Astrocyte (in vitro differentiated cells and primary cell): ENCODE data around the gene NTN1. TPM values are rescaled to one million over a fixed set of nuclear protein-coding genes. Genes with fewer than 3 reads are reported as not detected.

Source experiments
- DNase-seq: peaks from one replicate; pipeline ENCODE4 v3.0.0-alpha.2; 2010; ENCODE audit warnings: low read depth
- FAIRE-seq: peaks from 2 replicates; lab custom pipeline; 2011; peaks lifted over from hg19 to GRCh38; lab: Jason Lieb, UNC
- H2AFZ ChIP-seq: 2 replicates; pipeline ENCODE4 v1.6.0; 2012; ENCODE audit warnings: low read depth, low read length, inconsistent platforms
- H3K27ac ChIP-seq: 2 replicates; pipeline ENCODE4 v1.5.1; 2011; ENCODE audit warnings: low read depth, low read length, inconsistent platforms
- H3K27me3 ChIP-seq: 2 replicates; pipeline ENCODE4 v1.6.0; 2011; ENCODE audit warnings: low read length, inconsistent platforms; ENCODE audit not compliant: insufficient read depth
- H3K36me3 ChIP-seq: 2 replicates; pipeline ENCODE4 v1.5.1; 2011; ENCODE audit warnings: low read length, inconsistent platforms; ENCODE audit not compliant: insufficient read depth
- H3K4me1 ChIP-seq: 2 replicates; pipeline ENCODE4 v1.5.1; 2011; ENCODE audit warnings: low read length, inconsistent platforms; ENCODE audit not compliant: insufficient read depth
- H3K4me2 ChIP-seq: 2 replicates; pipeline ENCODE4 v1.6.0; 2012; ENCODE audit warnings: low read length, inconsistent platforms
- H3K4me3 ChIP-seq: 2 replicates; pipeline ENCODE4 v1.5.1; 2011; ENCODE audit warnings: low read depth, mild to moderate bottlenecking, low read length, inconsistent platforms; ENCODE audit not compliant: insufficient read depth
- H3K79me2 ChIP-seq: 2 replicates; pipeline ENCODE4 v1.6.0; 2012; ENCODE audit warnings: mild to moderate bottlenecking, low read length, inconsistent platforms; ENCODE audit not compliant: insufficient read depth
- H3K9ac ChIP-seq: 2 replicates; pipeline ENCODE4 v1.6.0; 2012; ENCODE audit warnings: mild to moderate bottlenecking, low read length, inconsistent platforms
- H3K9me3 ChIP-seq: 2 replicates; pipeline ENCODE4 v1.5.1; 2012; ENCODE audit warnings: low read depth, mild to moderate bottlenecking, low read length, inconsistent platforms; ENCODE audit not compliant: insufficient read depth
- H4K20me1 ChIP-seq: 2 replicates; pipeline ENCODE4 v1.6.0; 2012; ENCODE audit warnings: low read length, inconsistent platforms; ENCODE audit not compliant: insufficient read depth
- H3K27ac Mint-ChIP-seq: one replicate; pipeline ENCODE4 v1.8.0; 2021; ENCODE audit warnings: mild to moderate bottlenecking, mixed read lengths; ENCODE audit not compliant: unreplicated experiment
- H3K27me3 Mint-ChIP-seq: one replicate; pipeline ENCODE4 v1.8.0; 2021; ENCODE audit warnings: low read depth, mixed read lengths; ENCODE audit not compliant: unreplicated experiment
- H3K36me3 Mint-ChIP-seq: one replicate; pipeline ENCODE4 v1.8.0; 2021; ENCODE audit warnings: low read depth, mixed read lengths; ENCODE audit not compliant: unreplicated experiment
- H3K4me1 Mint-ChIP-seq: one replicate; pipeline ENCODE4 v1.8.0; 2021; ENCODE audit warnings: low read depth, mixed read lengths; ENCODE audit not compliant: unreplicated experiment
- H3K4me3 Mint-ChIP-seq: one replicate; pipeline ENCODE4 v1.8.0; 2021; ENCODE audit warnings: mild to moderate bottlenecking, moderate library complexity, mixed read lengths; ENCODE audit not compliant: unreplicated experiment
- H3K9me3 Mint-ChIP-seq: one replicate; pipeline ENCODE4 v1.8.0; 2021; ENCODE audit warnings: mild to moderate bottlenecking, mixed read lengths; ENCODE audit not compliant: unreplicated experiment
- CTCF ChIP-seq: IDR thresholded peaks from 2 replicates; pipeline ENCODE4 v1.5.1; 2011; ENCODE audit warnings: low read depth, mild to moderate bottlenecking, inconsistent platforms, low read length, moderate library complexity; ENCODE audit not compliant: insufficient read depth
- EZH2 ChIP-seq: IDR thresholded peaks from 2 replicates; pipeline ENCODE4 v1.6.1; 2012; ENCODE audit warnings: mild to moderate bottlenecking, low read length, inconsistent platforms; ENCODE audit not compliant: insufficient read depth
- total RNA-seq: library from RNA; stranded (reverse); gene quantifications from 2 replicates; pipeline ENCODE4 v1.2.1, GENCODE V29; 2021

The NTN1 gene
- total RNA-seq, 1 donor from 2014 or later = 9.8 TPM

GRCh38 chr17:9121186-9121820 is 100.0 kb downstream of the NTN1 start:
- Histone ChIP-seq H3K4me2 (no peak overlapping the region), H3K9me3 (no peaks in the 10 kb centered on the region), H3K4me3 (no peak overlapping the region), H3K27ac (no peak overlapping the region), H3K36me3 (no peaks in the 10 kb centered on the region), H3K79me2 (no peaks in the 10 kb centered on the region), H3K27me3 (no peaks in the 10 kb centered on the region), H3K4me1 (no peaks in the 10 kb centered on the region), H2AFZ (no peak overlapping the region), H3K9ac (no peak overlapping the region), H4K20me1 (no peaks in the 10 kb centered on the region)
- no peak overlapping the region for H3K27ac Mint-ChIP-seq
- H3K4me3 Mint-ChIP-seq = no peak overlapping the region
- FAIRE-seq = no peak
- H3K9me3 Mint-ChIP-seq = peaks cover 4% of the 10 kb centered on the region
- peaks cover 14% of the 10 kb centered on the region for H3K27me3 Mint-ChIP-seq
- TF ChIP-seq EZH2 = no peak
- no peak for TF ChIP-seq CTCF
- DNase-seq = no peak
- no peaks in the 10 kb centered on the region for H3K36me3 Mint-ChIP-seq
- peaks cover 8% of the 10 kb centered on the region for H3K4me1 Mint-ChIP-seq

- Mint-ChIP-seq H3K36me3 (peaks cover 4% of the 10 kb centered on the region), H3K9me3 (peaks cover 9% of the 10 kb centered on the region), H3K4me1 (peaks cover 8% of the 10 kb centered on the region), H3K27ac (no peak overlapping the region), H3K4me3 (no peak overlapping the region), H3K27me3 (peaks cover 26% of the 10 kb centered on the region)
- H4K20me1 ChIP-seq = no peaks in the 10 kb centered on the region
- no peak overlapping the region for H3K4me3 ChIP-seq
- DNase-seq (no peak), FAIRE-seq (no peak)
- H2AFZ ChIP-seq = peak overlapping the region; percentile 29
- no peak overlapping the region for H3K4me2 ChIP-seq
- no peak overlapping the region for H3K9ac ChIP-seq
- H3K9me3 ChIP-seq = no peaks in the 10 kb centered on the region
- H3K27ac ChIP-seq = no peak overlapping the region
- no peaks in the 10 kb centered on the region for H3K27me3 ChIP-seq
- no peak for TF ChIP-seq EZH2
- no peaks in the 10 kb centered on the region for H3K79me2 ChIP-seq
- no peaks in the 10 kb centered on the region for H3K4me1 ChIP-seq
- H3K36me3 ChIP-seq = no peaks in the 10 kb centered on the region
Measured at GRCh38 chr17:9123594-9124553, 102.6 kb downstream of the NTN1 start.

- no peak overlapping the region for H3K27ac ChIP-seq
- H3K4me3 Mint-ChIP-seq = no peak overlapping the region
- peaks cover 29% of the 10 kb centered on the region for H3K27me3 Mint-ChIP-seq
- H3K79me2 ChIP-seq = no peaks in the 10 kb centered on the region
- no peaks in the 10 kb centered on the region for H3K27me3 ChIP-seq
- no peaks in the 10 kb centered on the region for H3K36me3 ChIP-seq
- H3K36me3 Mint-ChIP-seq = peaks cover 4% of the 10 kb centered on the region
- H3K9me3 ChIP-seq = no peaks in the 10 kb centered on the region
- peak overlapping the region; percentile 29 for H2AFZ ChIP-seq
- H3K4me2 ChIP-seq = no peak overlapping the region
- no peaks in the 10 kb centered on the region for H3K4me1 ChIP-seq
- no peak overlapping the region for H3K27ac Mint-ChIP-seq
- no peak overlapping the region for H3K9ac ChIP-seq
- peaks cover 9% of the 10 kb centered on the region for H3K9me3 Mint-ChIP-seq
- TF ChIP-seq CTCF = no peak
- no peak for TF ChIP-seq EZH2
- no peak for FAIRE-seq
- H3K4me1 Mint-ChIP-seq = peaks cover 8% of the 10 kb centered on the region
- no peak for DNase-seq
- H4K20me1 ChIP-seq = no peaks in the 10 kb centered on the region
- no peak overlapping the region for H3K4me3 ChIP-seq
Measured at GRCh38 chr17:9124554-9124935, 103.2 kb downstream of the NTN1 start.
